A673 (cell line): ENCODE measurements around the gene MMP1. TPM values are rescaled to one million over a fixed set of nuclear protein-coding genes. Genes with fewer than 3 reads are reported as not detected.

Experiments used
- BruUV-seq: library from RNA; stranded (reverse); fragments of 400-500 nt; replicated peaks from 2 replicates; lab custom pipeline; 2021; lab: Mats Ljungman, UMichigan
- CTCF ChIA-PET: fragments of 300-600 bp; sonication (Branson Sonifier 250); formaldehyde crosslinking; loops from one replicate; lab custom pipeline; 2022; ENCODE audit warnings: antibody characterized with exemption; lab: Charles Lee
- POLR2A ChIA-PET: fragments of 300-600 bp; sonication (Branson Sonifier 250); formaldehyde crosslinking; loops from one replicate; lab custom pipeline; 2022; ENCODE audit warnings: antibody characterized with exemption; ENCODE audit not compliant: low non-redundant PET; lab: Charles Lee
- DNase-seq: peaks from one replicate; pipeline ENCODE4 v3.0.0-alpha.2; 2015; ENCODE audit warnings: low spot score
- H3K27ac ChIP-seq: fragments of 200-600 bp; sonication (generic); 2 replicates; pipeline ENCODE4 v1.5.1; 2016; ENCODE audit warnings: mixed run types, low read depth, mild to moderate bottlenecking, mixed read lengths, antibody characterized with exemption, low read length; ENCODE audit not compliant: poor library complexity, severe bottlenecking
- H3K27me3 ChIP-seq: fragments of 200-600 bp; sonication (generic); replicated peaks from 2 replicates; pipeline ENCODE4 v1.6.1; 2017; ENCODE audit warnings: mixed run types, low read depth, mild to moderate bottlenecking, mixed read lengths, antibody characterized with exemption, low read length; ENCODE audit not compliant: insufficient read depth, poor library complexity
- H3K36me3 ChIP-seq: fragments of 200-600 bp; sonication (generic); 2 replicates; pipeline ENCODE4 v1.6.1; 2016; ENCODE audit warnings: mixed run types, mild to moderate bottlenecking, mixed read lengths, antibody characterized with exemption, low read length; ENCODE audit not compliant: insufficient read depth, poor library complexity, severe bottlenecking
- H3K4me1 ChIP-seq: fragments of 200-600 bp; sonication (generic); 2 replicates; pipeline ENCODE4 v1.6.1; 2017; ENCODE audit warnings: mixed run types, mild to moderate bottlenecking, mixed read lengths, antibody characterized with exemption, low read length; ENCODE audit not compliant: insufficient read depth, poor library complexity, severe bottlenecking
- H3K4me3 ChIP-seq: fragments of 200-600 bp; sonication (generic); 2 replicates; pipeline ENCODE4 v1.5.1; 2016; ENCODE audit warnings: low read depth, mixed run types, mild to moderate bottlenecking, mixed read lengths, low read length; ENCODE audit not compliant: poor library complexity, severe bottlenecking
- H3K9me3 ChIP-seq: fragments of 200-600 bp; sonication (generic); 2 replicates; pipeline ENCODE4 v1.6.1; 2016; ENCODE audit warnings: mixed run types, low read depth, mild to moderate bottlenecking, mixed read lengths, antibody characterized with exemption, low read length; ENCODE audit not compliant: poor library complexity, severe bottlenecking
- EZH2 ChIP-seq: fragments of 200-600 bp; sonication (generic); IDR thresholded peaks from 2 replicates; pipeline ENCODE4 v1.6.1; 2017; ENCODE audit warnings: borderline replicate concordance, low read depth, mild to moderate bottlenecking, mixed read lengths, antibody characterized with exemption, low read length; ENCODE audit not compliant: poor library complexity, severe bottlenecking
- intact Hi-C: fragments of 100-400 bp; cut with micrococcal nuclease; formaldehyde crosslinking; loops from one replicate; pipeline ENCODE4 v1.10.0; 2022; ENCODE audit not compliant: unreplicated experiment
- total RNA-seq: library from RNA; stranded (reverse); gene quantifications from 2 replicates; pipeline ENCODE4 v1.2.3, GENCODE V29; 2021
- TF ChIP-seq, protein P1 (sequence below): fragments of 300-800, 200-600 bp; sonication (generic); conservative IDR thresholded peaks from 2 replicates; pipeline ENCODE4 v1.5.1; 2017; ENCODE audit warnings: low read depth, mild to moderate bottlenecking, antibody characterized with exemption, low read length, moderate library complexity, mixed read lengths

The MMP1 gene
- total RNA-seq, 1 experiment from 2014 or later = 815 TPM

DNA sequence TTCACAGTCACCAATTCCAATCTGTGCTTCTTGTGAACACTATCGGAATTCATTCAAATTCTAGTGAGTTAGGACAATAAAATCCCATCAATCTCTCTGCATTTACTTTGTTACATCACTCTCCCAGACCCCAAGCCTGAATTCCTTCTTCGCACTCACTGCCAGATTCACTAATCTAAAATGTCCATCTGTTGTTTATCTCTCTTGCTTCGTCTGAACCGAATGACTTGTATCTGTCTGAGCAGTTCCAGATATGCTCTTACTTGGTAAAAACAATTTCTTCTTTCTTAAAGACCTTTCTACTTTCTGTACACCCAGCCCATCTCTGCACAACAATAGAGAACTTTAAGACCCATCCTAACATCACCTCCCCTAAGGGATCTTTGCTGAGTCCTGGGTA, 24.6 kb downstream of the MMP1 start:
- Histone ChIP-seq H3K4me1 (peaks cover 9% of the 10 kb centered on the region), H3K27ac (no peak overlapping the region), H3K9me3 (no peaks in the 10 kb centered on the region), H3K36me3 (no peaks in the 10 kb centered on the region), H3K27me3 (no peaks in the 10 kb centered on the region), H3K4me3 (no peak overlapping the region)
- no TSS peak for BruUV-seq
- CTCF ChIA-PET = no interaction called here
- POLR2A ChIA-PET = no interaction called here
- intact Hi-C loops = no loop called here
- no peak for TF ChIP-seq EZH2
- TF ChIP-seq, protein P1, sequence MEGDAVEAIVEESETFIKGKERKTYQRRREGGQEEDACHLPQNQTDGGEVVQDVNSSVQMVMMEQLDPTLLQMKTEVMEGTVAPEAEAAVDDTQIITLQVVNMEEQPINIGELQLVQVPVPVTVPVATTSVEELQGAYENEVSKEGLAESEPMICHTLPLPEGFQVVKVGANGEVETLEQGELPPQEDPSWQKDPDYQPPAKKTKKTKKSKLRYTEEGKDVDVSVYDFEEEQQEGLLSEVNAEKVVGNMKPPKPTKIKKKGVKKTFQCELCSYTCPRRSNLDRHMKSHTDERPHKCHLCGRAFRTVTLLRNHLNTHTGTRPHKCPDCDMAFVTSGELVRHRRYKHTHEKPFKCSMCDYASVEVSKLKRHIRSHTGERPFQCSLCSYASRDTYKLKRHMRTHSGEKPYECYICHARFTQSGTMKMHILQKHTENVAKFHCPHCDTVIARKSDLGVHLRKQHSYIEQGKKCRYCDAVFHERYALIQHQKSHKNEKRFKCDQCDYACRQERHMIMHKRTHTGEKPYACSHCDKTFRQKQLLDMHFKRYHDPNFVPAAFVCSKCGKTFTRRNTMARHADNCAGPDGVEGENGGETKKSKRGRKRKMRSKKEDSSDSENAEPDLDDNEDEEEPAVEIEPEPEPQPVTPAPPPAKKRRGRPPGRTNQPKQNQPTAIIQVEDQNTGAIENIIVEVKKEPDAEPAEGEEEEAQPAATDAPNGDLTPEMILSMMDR = no peak
- DNase-seq = no peak

DNA sequence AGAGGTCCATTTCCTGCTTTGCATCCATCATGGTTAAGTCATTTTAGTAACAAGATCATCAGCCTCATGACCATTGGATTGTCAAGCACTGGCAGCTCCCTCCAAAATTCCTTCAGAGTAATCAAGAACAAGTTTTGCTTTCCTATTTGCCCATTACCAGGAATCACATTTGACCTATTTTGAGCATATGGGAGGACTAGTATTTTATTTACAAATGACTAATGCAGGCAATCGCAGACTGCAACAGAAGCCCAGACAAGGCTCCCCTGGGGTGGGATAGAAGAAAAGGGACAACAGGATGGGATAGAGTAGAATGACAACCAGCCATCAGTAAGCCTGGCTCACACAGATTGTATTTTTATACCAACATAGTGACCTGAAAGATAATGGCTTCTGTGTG, 26.6 kb downstream of the MMP1 start:
- CTCF ChIA-PET = no interaction called here
- H3K27ac ChIP-seq = no peak overlapping the region
- peaks cover 9% of the 10 kb centered on the region for H3K4me1 ChIP-seq
- no peaks in the 10 kb centered on the region for H3K9me3 ChIP-seq
- POLR2A ChIA-PET = no interaction called here
- H3K27me3 ChIP-seq = no peaks in the 10 kb centered on the region
- BruUV-seq = no TSS peak
- intact Hi-C loops = no loop called here
- TF ChIP-seq EZH2 = no peak
- TF ChIP-seq, protein P1 = no peak
- H3K36me3 ChIP-seq = no peaks in the 10 kb centered on the region
- DNase-seq = no peak
- H3K4me3 ChIP-seq = no peak overlapping the region

DNA sequence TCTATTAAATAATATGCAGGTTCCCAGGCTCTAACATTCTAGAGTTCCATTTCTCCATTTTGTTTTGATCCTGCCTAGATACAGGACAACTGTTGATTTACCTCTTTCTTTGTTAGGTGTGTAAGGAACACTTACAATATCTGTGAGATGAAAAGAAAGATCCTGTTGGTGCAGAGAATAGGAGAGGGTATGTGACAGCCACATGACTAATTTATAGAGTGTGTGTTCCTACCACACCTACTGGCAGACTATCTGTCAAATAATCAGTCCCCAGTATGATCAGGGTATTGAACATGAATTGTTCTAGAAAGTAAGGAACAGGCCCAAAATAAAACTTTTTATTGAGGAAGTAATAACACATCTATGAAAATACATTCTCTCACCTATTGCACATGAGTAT, 27.8 kb downstream of the MMP1 start:
- no TSS peak for BruUV-seq
- intact Hi-C loops = no loop called here
- Histone ChIP-seq H3K27ac (no peak overlapping the region), H3K36me3 (no peaks in the 10 kb centered on the region), H3K9me3 (no peaks in the 10 kb centered on the region), H3K27me3 (no peaks in the 10 kb centered on the region), H3K4me1 (peaks cover 9% of the 10 kb centered on the region), H3K4me3 (no peak overlapping the region)
- no peak for DNase-seq
- TF ChIP-seq EZH2 = no peak
- TF ChIP-seq, protein P1 = no peak
- CTCF ChIA-PET = no interaction called here
- POLR2A ChIA-PET = no interaction called here
